ENCODE results near the gene DNLZ.
"Not testable (repeated sequence)": the region's sequence is repeated elsewhere in the genome, so short reads cannot be mapped to it uniquely, and the experiment has no call there.

Gene DNLZ

GRCh38 chr9:136361754-136362449 is 1.6 kb downstream of the DNLZ start:
- no peak for DNase-seq (ENCODE audit: extremely low read depth in 1 of 2, low read depth in 1 of 2)

GRCh38 chr9:136361047-136361753 is 2.3 kb downstream of the DNLZ start:
- no peak for DNase-seq (ENCODE audit: extremely low read depth in 1 of 2, low read depth in 1 of 2)

GRCh38 chr9:136359774-136360718 is 3.5 kb downstream of the DNLZ start:
- no peak for DNase-seq (ENCODE audit: extremely low read depth in 1 of 2, low read depth in 1 of 2)

- DNase-seq (ENCODE audit: extremely low read depth in 1 of 2, low read depth in 1 of 2): no peak
Measured at GRCh38 chr9:136358888-136359287, 4.7 kb downstream of the DNLZ start.

- DNase-seq (ENCODE audit: extremely low read depth in 1 of 2, low read depth in 1 of 2): no peak
Measured at GRCh38 chr9:136358016-136358415, 5.5 kb downstream of the DNLZ start.

GRCh38 chr9:136357202-136357725 is 6.3 kb downstream of the DNLZ start:
- no peak for DNase-seq (ENCODE audit: extremely low read depth in 1 of 2, low read depth in 1 of 2)

GRCh38 chr9:136355616-136356557 is 7.7 kb downstream of the DNLZ start:
- no peak for DNase-seq (ENCODE audit: extremely low read depth in 1 of 2, low read depth in 1 of 2)

GRCh38 chr9:136354592-136355085 is 8.9 kb downstream of the DNLZ start:
- DNase-seq (ENCODE audit: extremely low read depth in 1 of 2, low read depth in 1 of 2): no peak

- DNase-seq (ENCODE audit: extremely low read depth in 1 of 2, low read depth in 1 of 2): no peak
Measured at GRCh38 chr9:136353757-136354488, 9.6 kb downstream of the DNLZ start.

- no peak for DNase-seq (ENCODE audit: extremely low read depth in 1 of 2, low read depth in 1 of 2)
Measured at GRCh38 chr9:136353088-136353487, 10.5 kb downstream of the DNLZ start.

- no peak for DNase-seq (ENCODE audit: extremely low read depth in 1 of 2, low read depth in 1 of 2)
Measured at GRCh38 chr9:136352682-136353081, 10.9 kb downstream of the DNLZ start.

GRCh38 chr9:136351868-136352267 is 11.7 kb downstream of the DNLZ start:
- DNase-seq (ENCODE audit: extremely low read depth in 1 of 2, low read depth in 1 of 2): not testable (repeated sequence)

- no peak for DNase-seq (ENCODE audit: extremely low read depth in 1 of 2, low read depth in 1 of 2)
Measured at GRCh38 chr9:136351252-136351800, 12.2 kb downstream of the DNLZ start.

- no peak for DNase-seq (ENCODE audit: extremely low read depth in 1 of 2, low read depth in 1 of 2)
Measured at GRCh38 chr9:136349546-136349945, 14.0 kb downstream of the DNLZ start.

- no peak for DNase-seq (ENCODE audit: extremely low read depth in 1 of 2, low read depth in 1 of 2)
Measured at GRCh38 chr9:136348691-136349090, 14.9 kb downstream of the DNLZ start.

- DNase-seq (ENCODE audit: extremely low read depth in 1 of 2, low read depth in 1 of 2): no peak
Measured at GRCh38 chr9:136347472-136348256, 15.9 kb downstream of the DNLZ start.

- DNase-seq (ENCODE audit: extremely low read depth in 1 of 2, low read depth in 1 of 2): no peak
Measured at GRCh38 chr9:136346927-136347465, 16.5 kb downstream of the DNLZ start.

- no peak for DNase-seq (ENCODE audit: extremely low read depth in 1 of 2, low read depth in 1 of 2)
Measured at GRCh38 chr9:136346157-136346481, 17.4 kb downstream of the DNLZ start.
